NOMO-1 treated with dmso at 0.1 percent for 144 hours (cell line): ENCODE results near the gene ZNF766.
A peak's percentile ranks its signal among the peaks of the same experiment; 100 is the strongest.
"Not testable (repeated sequence)": the region's sequence is repeated elsewhere in the genome, so short reads cannot be mapped to it uniquely, and the experiment has no call there.

Experiments
- DNase-seq: peaks from one replicate; lab custom pipeline; 2025; ENCODE audit not compliant: unreplicated experiment; lab: John Stamatoyannopoulos, UW

ZNF766 gene

DNA sequence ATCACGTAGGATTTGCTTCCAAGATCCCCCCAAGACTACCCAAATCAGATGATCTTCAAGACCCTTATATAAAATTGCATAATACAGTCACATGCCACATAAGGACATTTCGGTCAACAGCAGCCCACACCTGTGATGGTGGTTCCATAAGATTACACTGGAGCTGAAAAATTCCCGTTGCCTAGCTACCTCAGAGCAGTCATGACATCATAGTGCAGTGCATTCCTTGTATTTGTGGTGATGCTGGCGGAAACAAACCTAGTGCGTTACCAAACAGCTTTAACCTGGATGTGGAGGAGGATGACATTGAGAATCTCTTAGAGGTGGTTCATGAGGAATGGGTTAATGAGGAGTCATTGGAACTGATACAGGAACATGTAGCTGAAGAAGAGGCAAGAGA is 4.8 kb downstream of the ZNF766 start:
- no peak for DNase-seq

DNA sequence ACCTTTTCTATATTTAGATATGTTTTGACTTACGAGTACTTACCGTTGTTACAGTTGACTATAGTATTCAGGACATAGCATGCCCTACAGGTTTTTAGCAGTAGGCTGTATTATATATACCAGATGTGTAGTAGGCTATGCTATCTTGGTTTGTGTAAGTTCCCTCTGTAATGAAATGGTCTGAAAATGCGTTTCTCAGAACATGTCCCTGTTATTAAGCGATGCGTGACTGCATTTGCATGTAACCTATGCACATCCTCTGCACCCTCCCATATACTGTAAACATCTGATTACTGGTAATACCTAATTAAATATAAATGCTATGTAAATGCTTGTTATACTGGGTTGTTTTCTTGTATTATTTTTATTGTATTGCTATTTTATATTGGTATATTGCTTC is 6.6 kb downstream of the ZNF766 start:
- no peak for DNase-seq

DNA sequence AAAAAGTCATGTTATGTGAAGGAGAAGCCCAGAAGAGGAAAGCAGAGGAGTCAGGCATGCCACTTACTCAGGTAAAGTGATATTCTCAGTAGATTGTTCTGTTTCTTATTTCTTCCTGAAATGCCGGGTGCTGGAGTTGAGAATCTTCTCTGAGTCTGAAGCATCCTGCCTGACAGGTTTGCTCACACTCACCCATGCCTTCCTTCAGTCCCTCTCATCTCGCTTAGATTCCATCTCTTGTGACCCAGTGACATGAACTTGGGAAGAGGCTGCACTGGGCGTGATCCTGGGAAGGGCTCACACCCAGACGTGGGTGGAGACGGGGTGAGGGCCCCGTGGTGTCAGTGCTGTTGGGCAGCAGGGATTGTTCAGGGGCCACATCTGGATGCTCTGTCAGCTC is 8.1 kb downstream of the ZNF766 start:
- no peak for DNase-seq

DNA sequence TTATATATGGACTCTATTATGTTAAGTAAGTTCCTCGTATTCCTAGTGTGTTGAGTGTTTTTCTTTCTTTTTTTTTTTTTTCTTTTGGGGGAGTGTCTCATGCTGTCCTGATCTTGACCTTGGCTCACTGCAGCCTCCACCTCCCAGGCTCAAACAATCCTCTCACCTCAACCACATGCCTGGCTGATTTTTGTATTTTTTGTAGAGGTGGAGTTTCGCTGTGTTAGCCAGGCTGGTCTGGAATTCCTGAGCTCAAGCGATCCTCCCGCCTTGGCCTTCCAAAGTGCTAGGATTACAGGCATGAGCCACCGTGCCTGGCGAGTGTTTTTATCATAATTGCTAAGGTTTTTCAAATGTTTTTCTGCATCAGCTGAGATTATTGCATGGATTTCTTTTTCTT is 16.9 kb downstream of the ZNF766 start:
- DNase-seq, result no peak

- no peak for DNase-seq
These were observed 22.4 kb downstream of the ZNF766 start for GRCh38 chr19:52291781-52292180.

DNA sequence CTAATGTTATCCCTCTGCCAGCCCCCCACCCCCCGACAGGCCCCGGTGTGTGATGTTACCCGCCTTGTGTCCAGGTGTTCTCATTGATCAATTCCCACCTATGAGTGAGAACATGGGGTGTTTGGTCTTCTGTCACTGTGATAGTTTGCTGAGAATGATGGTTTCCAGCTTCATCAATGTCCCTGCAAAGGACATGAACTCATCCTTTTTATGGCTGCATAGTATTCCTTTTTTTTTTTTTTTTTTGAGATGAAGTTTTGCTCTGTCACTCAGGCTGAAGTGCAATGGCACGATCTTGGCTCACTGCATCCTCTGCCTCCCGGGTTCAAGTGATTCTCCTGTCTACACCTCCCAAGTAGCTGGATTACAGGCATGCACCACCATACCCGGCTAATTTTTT is 23.6 kb downstream of the ZNF766 start:
- DNase-seq, result not testable (repeated sequence)

DNA sequence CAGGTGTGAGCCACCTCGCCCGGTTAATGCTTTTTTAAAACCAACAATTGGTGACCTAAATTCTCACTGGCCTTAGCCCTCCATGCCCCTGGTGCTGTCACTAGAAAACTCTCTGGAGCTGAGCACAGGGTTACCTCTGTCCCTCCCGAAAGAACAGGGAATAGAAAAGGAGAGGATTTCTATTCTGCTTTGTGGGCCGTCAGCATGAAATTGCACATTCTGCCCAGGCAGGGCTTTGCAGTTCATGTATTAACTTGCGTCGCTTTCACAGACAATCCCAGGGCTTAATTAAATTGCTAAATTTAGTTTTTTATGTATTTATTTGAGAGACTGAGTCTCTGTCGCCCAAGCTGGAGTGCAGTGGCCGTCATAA is 27.0 kb downstream of the ZNF766 start:
- no peak for DNase-seq

GRCh38 chr19:52296773-52297600 is 27.6 kb downstream of the ZNF766 start, which contains the start of gene ZNF480:
Gene ZNF480, plus strand, starts transcription at chr19:52297169. Its CDS starts 3,244 bp downstream, at chr19:52300413.
- DNase-seq, result peak; percentile 62

DNA sequence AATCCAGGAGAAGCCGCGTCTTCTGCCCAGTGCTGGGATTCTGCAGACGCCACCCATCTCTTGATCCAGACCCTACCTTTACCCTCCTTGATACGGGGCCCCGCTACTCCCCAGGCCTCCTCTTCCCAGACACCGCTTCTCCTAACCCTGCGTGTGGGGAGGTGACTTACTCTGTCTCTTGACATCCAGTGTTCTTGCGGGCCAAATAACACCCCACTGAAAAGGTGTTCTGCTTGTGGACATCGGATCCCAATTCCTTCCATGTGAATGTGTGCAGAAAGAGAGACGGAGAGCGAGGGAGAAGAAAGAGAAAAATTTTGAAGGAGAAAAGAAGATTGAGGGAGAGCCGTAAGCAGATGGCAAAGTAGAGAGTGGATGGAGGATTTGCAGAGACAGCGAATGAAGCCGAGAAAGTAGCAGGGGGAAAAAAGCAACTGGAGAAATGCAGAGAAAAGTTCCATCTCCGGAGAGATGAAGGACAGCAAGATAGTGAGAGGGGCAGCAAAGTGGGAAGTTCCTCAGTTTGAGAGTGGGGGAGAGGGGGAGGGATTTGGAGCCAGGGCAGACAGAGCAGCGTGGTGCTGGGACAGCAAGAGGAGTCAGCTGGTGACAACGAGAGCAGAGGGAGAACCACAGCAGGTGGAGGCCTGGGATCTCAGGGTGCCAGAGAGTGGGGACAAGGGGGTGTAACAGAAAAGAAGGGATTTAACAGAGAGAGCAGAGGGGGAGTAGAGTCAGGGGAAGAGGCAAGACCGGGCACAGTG is 28.4 kb downstream of the ZNF766 start:
- DNase-seq, result no peak

DNA sequence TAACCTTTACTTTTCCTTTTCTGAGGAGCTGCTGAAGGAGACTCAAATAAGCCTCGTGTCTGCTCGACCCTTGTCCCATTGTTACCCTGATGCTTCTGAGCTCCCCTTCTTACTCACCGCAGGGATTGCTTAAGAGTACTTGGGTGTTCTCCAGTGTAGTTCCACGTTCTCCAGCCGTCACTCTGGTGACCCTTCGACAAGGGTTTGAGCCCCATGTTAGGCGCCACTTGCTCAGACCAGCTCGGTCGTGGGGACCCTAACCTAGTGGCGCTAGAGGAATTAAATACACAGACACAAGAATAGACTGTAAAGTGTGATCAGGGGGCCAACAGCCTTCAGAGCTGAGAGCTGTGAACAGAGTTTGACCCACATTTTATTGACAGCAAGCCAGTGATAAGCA is 37.9 kb downstream of the ZNF766 start:
- DNase-seq, result no peak

- no peak for DNase-seq
These were observed 53.0 kb downstream of the ZNF766 start for GRCh38 chr19:52322429-52322828.

DNA sequence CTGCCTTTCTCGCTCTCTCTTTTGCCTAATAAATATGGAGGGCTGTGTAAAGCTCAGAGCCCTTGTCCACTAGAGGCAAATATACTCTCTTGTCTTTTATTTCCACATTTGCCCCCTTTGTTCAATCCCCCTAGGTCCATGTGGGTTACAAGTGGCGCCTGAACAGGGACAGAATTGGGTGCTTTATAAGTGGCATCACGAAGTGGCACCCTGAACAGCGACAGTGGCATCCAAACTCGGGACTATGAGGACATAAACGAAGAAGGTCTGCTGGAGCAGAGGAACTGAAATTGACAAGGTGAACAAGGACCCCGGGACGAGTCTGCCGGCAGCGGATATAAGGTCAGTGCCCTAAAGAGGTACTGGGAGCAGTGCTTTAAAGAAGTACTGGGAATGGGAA is 62.4 kb downstream of the ZNF766 start:
- DNase-seq, result no peak

DNA sequence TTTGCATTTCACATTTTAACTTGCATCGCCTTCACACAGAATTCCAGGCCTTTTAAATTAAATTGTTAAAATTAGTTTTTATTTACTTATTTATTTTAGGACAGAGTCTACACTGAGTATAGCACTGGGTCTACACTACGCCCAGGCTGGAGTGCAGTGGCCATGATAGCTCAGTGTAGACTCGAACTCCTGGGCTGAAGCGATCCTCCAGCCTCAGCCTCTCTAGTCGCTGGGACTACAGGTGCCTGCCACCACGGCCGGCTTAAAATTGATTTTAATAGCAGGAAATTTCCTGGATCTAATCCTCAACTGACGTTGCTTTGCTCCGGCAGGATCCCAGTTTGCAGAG is 66.4 kb downstream of the ZNF766 start:
- no peak for DNase-seq

GRCh38 chr19:52336117-52336790 is 66.9 kb downstream of the ZNF766 start, which contains the start of gene ZNF610:
Gene ZNF610, plus strand, starts transcription at chr19:52336243. Its CDS starts 12,930 bp downstream, at chr19:52349173.
- no peak for DNase-seq

GRCh38 chr19:52336791-52337381 is 67.5 kb downstream of the ZNF766 start:
- no peak for DNase-seq

- DNase-seq, result not testable (repeated sequence)
These were observed 69.6 kb downstream of the ZNF766 start for GRCh38 chr19:52339022-52339421.

DNA sequence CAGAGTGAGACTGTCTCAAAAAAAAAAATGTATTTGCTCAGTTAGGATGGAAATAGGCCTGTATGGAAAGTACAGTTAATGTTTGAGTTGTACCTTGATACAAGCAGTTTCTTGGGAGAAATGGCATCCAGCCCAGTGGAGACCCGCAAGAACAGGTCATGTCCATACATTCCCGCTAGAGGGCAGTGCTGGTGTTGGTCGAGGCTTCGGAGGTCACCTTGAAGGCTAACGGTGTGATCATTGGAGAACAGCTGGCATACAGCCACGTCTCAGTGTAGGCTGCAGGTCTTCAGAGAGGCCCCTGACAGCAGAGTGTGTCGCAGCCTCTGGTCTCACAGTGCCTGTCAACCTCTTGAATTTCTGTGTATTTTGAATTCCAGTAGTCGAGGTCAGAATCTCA is 74.2 kb downstream of the ZNF766 start:
- DNase-seq, result no peak

DNA sequence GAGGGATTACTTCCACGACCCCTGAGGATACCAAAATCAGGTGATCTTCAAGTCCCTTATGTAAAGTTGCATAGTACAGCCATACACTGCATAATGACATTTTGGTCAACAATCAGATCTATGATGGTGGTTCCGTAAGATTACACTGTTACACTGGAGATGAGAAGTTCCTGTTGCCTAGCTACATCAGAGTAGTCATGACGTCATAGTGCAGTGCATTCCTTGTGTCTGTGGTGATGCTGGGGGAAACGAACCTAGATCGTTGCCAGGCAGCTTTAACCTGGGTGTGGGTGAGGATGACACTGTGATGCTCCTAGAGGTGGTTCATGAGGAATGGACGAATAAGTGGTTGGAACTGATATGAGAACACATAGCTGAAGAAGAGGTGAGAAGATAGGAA is 75.8 kb downstream of the ZNF766 start:
- no peak for DNase-seq
